Fibroblast of villous mesenchyme (primary cell): Measurements from ENCODE around the gene THYN1. TPM values are rescaled to one million over a fixed set of nuclear protein-coding genes. Genes with fewer than 3 reads are reported as not detected.

Source experiments
- DNase-seq: peaks from one replicate; pipeline ENCODE4 v3.0.0-alpha.2; 2010; ENCODE audit warnings: low read depth
- H3K4me3 ChIP-seq: 2 replicates; pipeline ENCODE4 v1.5.1; 2011; ENCODE audit warnings: low read depth, mild to moderate bottlenecking, low read length
- total RNA-seq: library from RNA; depleted of rRNA; stranded (reverse); fragments of >200 nt; gene quantifications from 2 replicates; pipeline ENCODE4 v1.2.3, GENCODE V29; 2012
- TF ChIP-seq, protein P1 (sequence below): IDR thresholded peaks from 2 replicates; pipeline ENCODE4 v1.5.1; 2012; ENCODE audit warnings: low read depth, mild to moderate bottlenecking, low read length; ENCODE audit not compliant: insufficient read depth

The THYN1 gene
- total RNA-seq, 1 donor, result 58.3 TPM

DNA sequence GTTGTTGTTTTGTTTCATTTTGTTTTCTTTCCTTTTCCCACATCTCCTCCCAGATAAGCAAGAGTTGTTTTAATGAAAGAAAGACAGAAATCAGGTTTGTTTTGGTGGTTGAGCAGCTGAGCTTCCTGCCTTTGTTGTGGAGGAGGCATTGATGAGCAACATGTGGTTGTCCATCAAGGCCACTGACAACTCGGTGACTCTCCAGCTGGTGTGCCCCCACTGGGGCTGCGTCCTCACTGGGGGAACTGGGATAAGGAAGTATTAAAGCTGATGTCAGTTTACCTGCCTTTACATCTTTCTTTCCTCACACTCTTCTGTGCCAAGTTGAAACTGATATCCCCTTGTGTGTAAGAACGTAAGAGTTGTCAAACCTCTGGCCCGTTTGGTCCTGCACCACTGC lies 22.8 kb downstream of the THYN1 start:
- TF ChIP-seq, protein P1, sequence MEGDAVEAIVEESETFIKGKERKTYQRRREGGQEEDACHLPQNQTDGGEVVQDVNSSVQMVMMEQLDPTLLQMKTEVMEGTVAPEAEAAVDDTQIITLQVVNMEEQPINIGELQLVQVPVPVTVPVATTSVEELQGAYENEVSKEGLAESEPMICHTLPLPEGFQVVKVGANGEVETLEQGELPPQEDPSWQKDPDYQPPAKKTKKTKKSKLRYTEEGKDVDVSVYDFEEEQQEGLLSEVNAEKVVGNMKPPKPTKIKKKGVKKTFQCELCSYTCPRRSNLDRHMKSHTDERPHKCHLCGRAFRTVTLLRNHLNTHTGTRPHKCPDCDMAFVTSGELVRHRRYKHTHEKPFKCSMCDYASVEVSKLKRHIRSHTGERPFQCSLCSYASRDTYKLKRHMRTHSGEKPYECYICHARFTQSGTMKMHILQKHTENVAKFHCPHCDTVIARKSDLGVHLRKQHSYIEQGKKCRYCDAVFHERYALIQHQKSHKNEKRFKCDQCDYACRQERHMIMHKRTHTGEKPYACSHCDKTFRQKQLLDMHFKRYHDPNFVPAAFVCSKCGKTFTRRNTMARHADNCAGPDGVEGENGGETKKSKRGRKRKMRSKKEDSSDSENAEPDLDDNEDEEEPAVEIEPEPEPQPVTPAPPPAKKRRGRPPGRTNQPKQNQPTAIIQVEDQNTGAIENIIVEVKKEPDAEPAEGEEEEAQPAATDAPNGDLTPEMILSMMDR, result no peak
- no peak for DNase-seq
- no peak overlapping the region for H3K4me3 ChIP-seq

DNA sequence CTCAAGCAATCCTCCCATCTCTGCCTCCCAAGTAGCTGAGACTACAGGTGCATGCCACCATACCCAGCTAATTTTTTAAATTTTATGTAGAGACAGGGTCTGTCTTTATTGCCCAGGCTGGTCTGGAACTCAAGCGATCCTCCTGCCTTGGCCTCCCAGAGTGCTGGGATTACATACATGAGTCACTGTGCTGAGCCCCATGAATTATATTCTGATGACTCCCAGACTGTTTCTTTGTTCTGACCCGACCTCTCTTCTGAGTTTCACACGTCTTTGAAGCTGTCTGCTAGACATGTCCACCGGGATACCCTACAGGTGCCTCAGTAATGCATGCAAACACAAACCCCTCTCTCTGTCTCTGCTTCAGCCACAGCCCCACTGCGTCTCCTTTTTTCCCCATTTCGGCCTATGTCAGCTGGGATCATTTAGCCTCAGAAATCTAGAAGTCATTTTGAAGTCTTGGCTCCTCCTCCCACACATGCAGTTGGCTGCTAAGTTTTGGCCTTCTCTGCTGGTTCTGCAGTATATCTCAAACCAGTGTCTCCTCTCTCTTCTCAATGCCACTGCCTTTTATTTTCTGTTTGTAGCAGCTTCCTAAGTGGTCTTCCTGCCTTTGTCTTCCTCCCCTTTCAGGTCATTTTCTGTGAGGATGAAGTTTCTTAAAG lies 23.9 kb downstream of the THYN1 start:
- TF ChIP-seq, protein P1, result no peak
- no peak overlapping the region for H3K4me3 ChIP-seq
- no peak for DNase-seq

DNA sequence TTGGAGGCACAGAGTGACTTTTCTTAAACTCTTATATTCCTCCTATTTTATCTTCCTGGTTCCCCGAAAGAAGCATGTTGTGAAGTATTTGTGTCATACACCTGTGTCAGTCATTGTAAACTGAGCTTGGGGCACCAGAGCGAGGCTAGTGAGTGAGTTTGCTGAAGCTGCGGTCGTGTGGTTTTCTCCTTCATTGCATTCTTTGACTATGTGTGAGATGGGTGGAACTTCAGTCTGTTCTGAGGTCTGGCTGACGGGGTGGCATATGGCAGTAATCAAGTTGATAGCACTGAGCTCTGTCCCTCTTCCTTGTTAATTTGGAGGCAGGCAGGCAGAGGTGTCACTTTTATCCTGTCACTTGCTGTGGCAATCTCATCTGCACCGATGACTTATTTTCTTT lies 24.5 kb downstream of the THYN1 start:
- DNase-seq, result no peak
- TF ChIP-seq, protein P1, result no peak
- H3K4me3 ChIP-seq, result no peak overlapping the region

DNA sequence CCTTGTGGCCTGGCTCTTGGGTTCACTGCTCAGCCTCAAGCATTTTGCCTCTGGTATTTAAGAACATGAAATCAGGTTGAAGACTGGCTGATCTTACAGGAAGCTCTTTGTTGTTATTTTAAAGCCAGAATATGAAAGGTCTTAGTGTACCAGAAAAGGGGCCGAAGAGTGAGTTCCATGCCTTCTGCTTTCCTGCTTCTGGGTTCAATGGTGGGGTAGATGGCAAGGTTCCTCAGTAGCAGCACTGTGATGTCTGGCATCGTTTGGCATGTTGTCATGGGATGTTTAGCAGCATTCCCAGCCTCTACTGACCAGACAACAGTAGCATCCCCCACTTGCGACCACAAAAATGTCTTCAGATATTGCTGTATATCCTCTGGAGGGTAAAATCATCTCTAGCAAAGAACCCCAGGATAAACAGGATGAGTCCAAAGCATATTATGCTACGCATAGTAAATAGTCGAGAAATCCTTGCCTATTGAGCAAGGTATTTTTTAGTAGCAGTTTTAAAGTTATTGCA lies 26.3 kb downstream of the THYN1 start:
- DNase-seq, result peak; percentile 50
- peak overlapping the region; percentile 71 for H3K4me3 ChIP-seq
- TF ChIP-seq, protein P1, result no peak

DNA sequence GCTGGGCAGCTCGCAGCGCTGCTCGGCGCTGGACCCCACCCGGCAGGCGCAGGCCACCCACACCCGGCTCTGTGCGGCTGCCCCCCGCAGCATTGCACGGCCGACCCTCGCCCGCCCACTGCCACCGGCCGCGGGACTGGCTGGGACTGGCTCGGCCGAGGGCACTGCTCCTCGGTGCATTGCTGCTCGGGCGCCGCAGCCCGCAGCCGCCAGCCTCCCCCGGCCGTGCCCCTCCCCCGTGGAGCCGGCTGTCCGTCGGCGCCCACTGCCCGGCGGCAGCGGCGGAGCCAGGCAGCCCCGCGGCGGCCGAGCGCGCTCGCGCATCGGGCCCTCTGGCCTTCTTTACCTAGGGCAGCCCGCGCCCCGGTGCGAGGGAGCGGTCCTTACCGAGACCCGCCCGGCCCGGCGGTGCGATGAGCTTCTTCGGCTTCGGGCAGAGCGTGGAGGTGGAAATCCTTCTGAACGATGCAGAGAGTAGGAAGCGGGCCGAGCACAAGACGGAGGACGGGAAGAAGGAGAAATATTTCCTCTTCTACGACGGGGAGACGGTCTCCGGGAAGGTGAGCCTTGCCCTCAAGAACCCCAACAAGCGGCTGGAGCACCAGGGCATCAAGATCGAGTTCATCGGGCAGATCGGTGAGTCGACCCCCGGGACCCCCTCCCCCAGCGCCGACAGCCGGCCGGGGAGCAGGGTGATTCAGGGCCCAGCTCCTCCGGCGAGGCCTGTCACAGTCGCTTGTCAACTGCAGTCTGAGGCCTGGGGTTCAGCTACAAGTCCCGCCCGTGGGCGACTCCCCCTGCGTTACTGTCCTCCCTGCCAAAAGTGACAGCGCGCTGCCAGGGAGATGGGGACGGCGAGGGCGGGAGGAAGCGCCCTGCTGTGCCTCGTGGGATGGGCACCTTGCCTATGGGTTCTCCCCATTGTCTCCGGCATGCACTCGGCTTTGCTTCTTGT lies 28.2 kb downstream of the THYN1 start:
- H3K4me3 ChIP-seq, result peak overlapping the region; percentile 71
- DNase-seq, result peak; percentile 35
- TF ChIP-seq, protein P1, result no peak

DNA sequence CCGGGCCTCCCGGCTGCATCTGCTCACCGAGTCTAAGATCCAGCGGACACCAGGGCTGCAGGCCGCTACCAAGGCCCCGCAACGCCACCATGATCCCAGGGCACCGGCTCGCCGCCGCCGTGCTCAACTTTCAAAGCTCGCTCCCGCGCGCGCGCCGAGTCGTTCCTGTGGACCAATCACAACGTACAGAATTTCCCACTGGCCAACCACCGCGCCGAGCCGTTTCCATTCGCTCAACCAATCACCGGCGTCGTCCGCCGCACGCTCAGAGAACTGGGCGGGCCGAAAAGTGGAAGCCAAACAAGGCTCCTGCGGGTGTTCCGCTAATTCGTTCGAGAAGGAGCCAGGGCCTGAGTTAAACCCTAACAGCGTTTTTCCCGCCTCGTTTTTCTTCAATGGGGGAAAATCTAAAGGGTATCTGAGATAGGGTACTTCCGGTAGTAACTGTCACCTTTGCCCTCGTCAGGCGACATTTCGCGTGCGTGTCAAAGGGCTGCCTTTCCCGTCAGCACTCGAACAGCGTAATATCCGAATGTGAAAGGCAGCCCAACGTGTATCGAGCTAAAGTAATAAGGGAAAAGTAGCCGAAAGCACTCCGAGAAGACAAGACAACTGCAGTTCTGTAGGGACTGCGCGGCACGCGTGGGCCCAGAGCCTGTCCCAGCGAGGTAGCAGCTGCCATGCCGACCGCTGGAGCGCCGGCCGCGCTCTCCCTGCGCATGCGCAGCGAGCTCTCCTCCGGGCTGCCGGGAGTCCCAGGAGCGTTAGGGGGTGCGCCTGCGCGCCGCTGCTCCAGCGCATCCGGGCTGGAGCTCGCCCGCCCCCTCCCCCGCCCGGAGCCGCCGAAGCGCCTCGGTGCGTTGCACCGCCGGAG lies 29.1 kb downstream of the THYN1 start, which contains the start of the genes NCAPD3 and VPS26B:
TSS of gene NCAPD3 (minus strand) at position 132 of the 874 bp plus-strand sequence. CDS start at position 91, 41 bp downstream.
TSS of gene VPS26B (plus strand) at position 836 of the 874 bp plus-strand sequence. CDS start 452 bp downstream, outside the sequence.
- DNase-seq, result peak; percentile 96
- TF ChIP-seq, protein P1, result no peak
- H3K4me3 ChIP-seq, result peak within 1 kb of the TSS; percentile 71
